ENCODE results near the gene SPDYE1.
"Not testable (repeated sequence)": the region's sequence is repeated elsewhere in the genome, so short reads cannot be mapped to it uniquely, and the experiment has no call there.

The SPDYE1 gene

DNA sequence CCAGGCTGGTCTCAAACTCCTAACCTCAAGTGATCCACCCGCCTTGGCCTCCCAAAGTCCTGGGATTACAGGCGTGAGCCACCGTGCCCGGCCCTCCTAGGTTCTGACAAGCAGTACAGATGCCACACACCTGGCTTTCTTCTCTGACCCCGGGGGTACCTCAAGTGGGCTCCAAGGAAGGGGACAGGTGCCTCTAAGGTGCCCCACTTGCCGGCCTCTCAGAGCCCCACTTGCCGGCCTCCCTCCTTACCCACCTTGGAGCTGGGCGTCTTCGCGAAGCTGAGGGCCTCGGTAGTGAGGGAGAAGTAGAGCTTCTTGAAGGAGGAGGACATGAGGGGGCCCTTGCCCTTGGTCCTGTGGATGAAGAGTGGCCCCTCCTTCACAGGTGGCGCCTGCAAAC lies 40.9 kb downstream of the SPDYE1 start:
- H4K20me1 ChIP-seq; H3K27ac ChIP-seq; H3K9me3 ChIP-seq (replicated peaks in 1 of 11); H3K9ac ChIP-seq; H3K36me3 ChIP-seq; H3K27me3 ChIP-seq; H3K4me3 ChIP-seq; H3K4me2 ChIP-seq: not testable (repeated sequence)
- H3K4me1 ChIP-seq: peaks cover 1 to 11% (median 6%) of the 10 kb centered on the region in 10 experiments

GRCh38 chr7:44038961-44039558 lies 41.4 kb downstream of the SPDYE1 start:
- Histone ChIP-seq H3K4me2 (peak overlapping the region in 1 of 11 experiments; percentile 48; a peak in 1 of 22 replicates), H3K4me1 (peaks cover 6 to 16% (median 11%) of the 10 kb centered on the region in 10 experiments)
- not testable (repeated sequence) for H3K36me3 ChIP-seq; H3K9ac ChIP-seq; H3K9me3 ChIP-seq (replicated peaks in 1 of 11); H3K27ac ChIP-seq; H3K4me3 ChIP-seq; H3K27me3 ChIP-seq; H4K20me1 ChIP-seq

- H4K20me1 ChIP-seq; H3K9me3 ChIP-seq (replicated peaks in 1 of 11); H3K36me3 ChIP-seq; H3K27me3 ChIP-seq: not testable (repeated sequence)
- peak overlapping the region; percentile 31 to 69 (median 54); a peak in 17 of 20 replicates for H3K4me3 ChIP-seq
- peak overlapping the region; percentile 72 to 92 (median 87); a peak in 21 of 22 replicates for H3K4me2 ChIP-seq
- peak overlapping the region in 8 of 11 experiments; percentile 32 to 59 (median 45); a peak in 7 of 22 replicates for H3K27ac ChIP-seq
- peak overlapping the region in 9 of 11 experiments; percentile 44 to 62 (median 58); a peak in 14 of 22 replicates for H3K9ac ChIP-seq
- peaks cover 6 to 17% (median 12%) of the 10 kb centered on the region in 10 experiments for H3K4me1 ChIP-seq
Observed at GRCh38 chr7:44039800-44040492, 42.2 kb downstream of the SPDYE1 start.

- H3K9ac ChIP-seq: peak overlapping the region; percentile 30 to 62 (median 57); a peak in 19 of 22 replicates
- H3K27ac ChIP-seq: peak overlapping the region in 8 of 11 experiments; percentile 32 to 59 (median 45); a peak in 11 of 22 replicates
- peak overlapping the region; percentile 72 to 92 (median 87) for H3K4me2 ChIP-seq
- H3K9me3 ChIP-seq (replicated peaks in 1 of 11); H3K36me3 ChIP-seq; H3K27me3 ChIP-seq; H4K20me1 ChIP-seq: not testable (repeated sequence)
- H3K4me3 ChIP-seq: peak overlapping the region; percentile 31 to 69 (median 54); a peak in 18 of 20 replicates
- H3K4me1 ChIP-seq: peaks cover 8 to 21% (median 16%) of the 10 kb centered on the region in 10 experiments
Observed at GRCh38 chr7:44040493-44040891, 42.8 kb downstream of the SPDYE1 start.

GRCh38 chr7:44042221-44042620 lies 44.5 kb downstream of the SPDYE1 start:
- H3K9me3 ChIP-seq (replicated peaks in 1 of 11): no peaks in the 10 kb centered on the region
- H3K36me3 ChIP-seq: peaks cover 0 to 10% (median 0%) of the 10 kb centered on the region in 11 experiments; a peak in 3 of 22 replicates
- no peak overlapping the region for H3K4me3 ChIP-seq
- no peaks in the 10 kb centered on the region for H3K27me3 ChIP-seq
- no peak overlapping the region for H3K9ac ChIP-seq
- no peak overlapping the region for H3K27ac ChIP-seq
- H3K4me1 ChIP-seq: peaks cover 25 to 39% (median 33%) of the 10 kb centered on the region in 10 experiments
- no peak for TF ChIP-seq Cebpa-rat (IDR thresholded peaks at IDR 0.05)
- peaks cover 5 to 21% (median 18%) of the 10 kb centered on the region in 11 experiments; a peak in 19 of 22 replicates for H4K20me1 ChIP-seq
- H3K4me2 ChIP-seq: no peak overlapping the region

- peak overlapping the region; percentile 76 to 98 (median 89) for H3K4me3 ChIP-seq
- H3K27ac ChIP-seq: peak overlapping the region; percentile 84 to 94 (median 86); a peak in 21 of 22 replicates
- peaks cover 22 to 38% (median 35%) of the 10 kb centered on the region in 11 experiments; a peak in 20 of 22 replicates for H4K20me1 ChIP-seq
Observed at GRCh38 chr7:44043902-44044301, 46.2 kb downstream of the SPDYE1 start.

GRCh38 chr7:44044315-44045225 lies 46.9 kb downstream of the SPDYE1 start, which contains the start of gene DBNL:
DBNL (plus strand) TSS chr7:44044702; CDS start chr7:44044738, 36 bp downstream.
- Histone ChIP-seq H3K36me3 (peaks cover 12 to 32% (median 17%) of the 10 kb centered on the region in 11 experiments), H3K4me2 (peak within 1 kb of the TSS; percentile 89 to 100 (median 99)), H3K27me3 (no peaks in the 10 kb centered on the region), H3K9ac (peak within 1 kb of the TSS; percentile 86 to 96 (median 90)), H3K9me3 (replicated peaks in 1 of 11) (no peaks in the 10 kb centered on the region), H4K20me1 (peaks cover 29 to 44% (median 41%) of the 10 kb centered on the region in 11 experiments; a peak in 21 of 22 replicates), H3K27ac (peak within 1 kb of the TSS; percentile 84 to 94 (median 86)), H3K4me3 (peak within 1 kb of the TSS; percentile 76 to 98 (median 89)), H3K4me1 (peaks cover 43 to 62% (median 54%) of the 10 kb centered on the region in 10 experiments)
- TF ChIP-seq Cebpa-rat (IDR thresholded peaks at IDR 0.05): no peak

More at GRCh38 chr7:44043902-44044301, 46.2 kb downstream of the SPDYE1 start:
- Histone ChIP-seq H3K4me2 (peak overlapping the region; percentile 88 to 100 (median 99)), H3K36me3 (peaks cover 6 to 26% (median 10%) of the 10 kb centered on the region in 11 experiments; a peak in 19 of 22 replicates), H3K9ac (peak overlapping the region; percentile 86 to 96 (median 90)), H3K4me1 (peaks cover 42 to 56% (median 50%) of the 10 kb centered on the region in 10 experiments), H3K27me3 (no peaks in the 10 kb centered on the region), H3K9me3 (replicated peaks in 1 of 11) (no peaks in the 10 kb centered on the region)
- TF ChIP-seq Cebpa-rat (IDR thresholded peaks at IDR 0.05): no peak

GRCh38 chr7:44045226-44046014 lies 47.7 kb downstream of the SPDYE1 start:
- TF ChIP-seq Cebpa-rat (IDR thresholded peaks at IDR 0.05): no peak
- Histone ChIP-seq H3K27ac (peak overlapping the region; percentile 84 to 94 (median 86)), H3K4me3 (peak overlapping the region; percentile 76 to 98 (median 89)), H3K9ac (peak overlapping the region; percentile 86 to 96 (median 90)), H3K4me2 (peak overlapping the region; percentile 89 to 100 (median 99)), H4K20me1 (peaks cover 37 to 53% (median 50%) of the 10 kb centered on the region in 11 experiments; a peak in 21 of 22 replicates), H3K4me1 (peaks cover 43 to 68% (median 62%) of the 10 kb centered on the region in 10 experiments), H3K27me3 (no peaks in the 10 kb centered on the region), H3K9me3 (replicated peaks in 1 of 11) (no peaks in the 10 kb centered on the region), H3K36me3 (peaks cover 20 to 41% (median 25%) of the 10 kb centered on the region in 11 experiments)
